HG03097 (cell line): ENCODE measurements around the gene THG1L.
"Not testable (repeated sequence)": the region's sequence is repeated elsewhere in the genome, so short reads cannot be mapped to it uniquely, and the experiment has no call there.

Experiments
- ATAC-seq: cut with Tn5 transposase; IDR thresholded peaks from one replicate; pipeline ENCODE4 v1.9.1; 2021; ENCODE audit not compliant: unreplicated experiment, low FRiP score

The THG1L gene

GRCh38 chr5:157726607-157727006 is 4.6 kb upstream of the THG1L start:
- ATAC-seq: not testable (repeated sequence)

GRCh38 chr5:157727858-157728257 is 3.4 kb upstream of the THG1L start:
- not testable (repeated sequence) for ATAC-seq

- peak; percentile 63 for ATAC-seq
These were observed 1.4 kb upstream of the THG1L start for GRCh38 chr5:157729858-157730257.

- ATAC-seq: no peak
These were observed 334 bp upstream of the THG1L start for GRCh38 chr5:157730900-157731271.

GRCh38 chr5:157732130-157732514 is 902 bp downstream of the THG1L start:
- no peak for ATAC-seq

- no peak for ATAC-seq
These were observed 1.5 kb downstream of the THG1L start for GRCh38 chr5:157732596-157733262.

- no peak for ATAC-seq
These were observed 3.2 kb downstream of the THG1L start for GRCh38 chr5:157734436-157734835.

- ATAC-seq: no peak
These were observed 4.8 kb downstream of the THG1L start for GRCh38 chr5:157735991-157736390.

- ATAC-seq: no peak
These were observed 8.4 kb downstream of the THG1L start for GRCh38 chr5:157739388-157740228.

- ATAC-seq: no peak
These were observed 9.0 kb downstream of the THG1L start for GRCh38 chr5:157740229-157740610.

GRCh38 chr5:157741131-157741530 is 9.9 kb downstream of the THG1L start:
- no peak for ATAC-seq

GRCh38 chr5:157743163-157744050 is 12.2 kb downstream of the THG1L start, which contains the start of gene LSM11:
Gene LSM11 (plus strand): TSS chr5:157743712. CDS start chr5:157743751, 39 bp downstream.
- ATAC-seq: peak; percentile 92

- peak; percentile 29 for ATAC-seq
These were observed 13.1 kb downstream of the THG1L start for GRCh38 chr5:157744051-157745011.

- ATAC-seq: no peak
These were observed 13.8 kb downstream of the THG1L start for GRCh38 chr5:157745041-157745456.

GRCh38 chr5:157747173-157747740 is 16.0 kb downstream of the THG1L start:
- no peak for ATAC-seq

GRCh38 chr5:157747766-157748700 is 16.8 kb downstream of the THG1L start:
- no peak for ATAC-seq

GRCh38 chr5:157748760-157749461 is 17.7 kb downstream of the THG1L start:
- ATAC-seq: no peak

- no peak for ATAC-seq
These were observed 18.2 kb downstream of the THG1L start for GRCh38 chr5:157749462-157749799.
